EH (cell line): Measurements from ENCODE around the gene SIPA1L2.

Source experiments
- DNase-seq: peaks from one replicate; pipeline ENCODE4 v3.0.0-alpha.2; 2015; ENCODE audit warnings: low read depth

SIPA1L2 gene, protein sequence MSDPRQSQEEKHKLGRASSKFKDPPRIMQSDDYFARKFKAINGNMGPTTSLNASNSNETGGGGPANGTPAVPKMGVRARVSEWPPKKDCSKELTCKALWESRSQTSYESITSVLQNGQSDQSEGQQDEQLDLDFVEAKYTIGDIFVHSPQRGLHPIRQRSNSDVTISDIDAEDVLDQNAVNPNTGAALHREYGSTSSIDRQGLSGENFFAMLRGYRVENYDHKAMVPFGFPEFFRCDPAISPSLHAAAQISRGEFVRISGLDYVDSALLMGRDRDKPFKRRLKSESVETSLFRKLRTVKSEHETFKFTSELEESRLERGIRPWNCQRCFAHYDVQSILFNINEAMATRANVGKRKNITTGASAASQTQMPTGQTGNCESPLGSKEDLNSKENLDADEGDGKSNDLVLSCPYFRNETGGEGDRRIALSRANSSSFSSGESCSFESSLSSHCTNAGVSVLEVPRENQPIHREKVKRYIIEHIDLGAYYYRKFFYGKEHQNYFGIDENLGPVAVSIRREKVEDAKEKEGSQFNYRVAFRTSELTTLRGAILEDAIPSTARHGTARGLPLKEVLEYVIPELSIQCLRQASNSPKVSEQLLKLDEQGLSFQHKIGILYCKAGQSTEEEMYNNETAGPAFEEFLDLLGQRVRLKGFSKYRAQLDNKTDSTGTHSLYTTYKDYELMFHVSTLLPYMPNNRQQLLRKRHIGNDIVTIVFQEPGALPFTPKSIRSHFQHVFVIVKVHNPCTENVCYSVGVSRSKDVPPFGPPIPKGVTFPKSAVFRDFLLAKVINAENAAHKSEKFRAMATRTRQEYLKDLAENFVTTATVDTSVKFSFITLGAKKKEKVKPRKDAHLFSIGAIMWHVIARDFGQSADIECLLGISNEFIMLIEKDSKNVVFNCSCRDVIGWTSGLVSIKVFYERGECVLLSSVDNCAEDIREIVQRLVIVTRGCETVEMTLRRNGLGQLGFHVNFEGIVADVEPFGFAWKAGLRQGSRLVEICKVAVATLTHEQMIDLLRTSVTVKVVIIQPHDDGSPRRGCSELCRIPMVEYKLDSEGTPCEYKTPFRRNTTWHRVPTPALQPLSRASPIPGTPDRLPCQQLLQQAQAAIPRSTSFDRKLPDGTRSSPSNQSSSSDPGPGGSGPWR (N-terminal part only)

GRCh38 chr1:232630047-232630893 is at the start of gene SIPA1L2:
TSS of gene SIPA1L2 (minus strand) at chr1:232630133. CDS start at chr1:232515339, 114,794 bp downstream.
- peak; percentile 87 for DNase-seq

DNA sequence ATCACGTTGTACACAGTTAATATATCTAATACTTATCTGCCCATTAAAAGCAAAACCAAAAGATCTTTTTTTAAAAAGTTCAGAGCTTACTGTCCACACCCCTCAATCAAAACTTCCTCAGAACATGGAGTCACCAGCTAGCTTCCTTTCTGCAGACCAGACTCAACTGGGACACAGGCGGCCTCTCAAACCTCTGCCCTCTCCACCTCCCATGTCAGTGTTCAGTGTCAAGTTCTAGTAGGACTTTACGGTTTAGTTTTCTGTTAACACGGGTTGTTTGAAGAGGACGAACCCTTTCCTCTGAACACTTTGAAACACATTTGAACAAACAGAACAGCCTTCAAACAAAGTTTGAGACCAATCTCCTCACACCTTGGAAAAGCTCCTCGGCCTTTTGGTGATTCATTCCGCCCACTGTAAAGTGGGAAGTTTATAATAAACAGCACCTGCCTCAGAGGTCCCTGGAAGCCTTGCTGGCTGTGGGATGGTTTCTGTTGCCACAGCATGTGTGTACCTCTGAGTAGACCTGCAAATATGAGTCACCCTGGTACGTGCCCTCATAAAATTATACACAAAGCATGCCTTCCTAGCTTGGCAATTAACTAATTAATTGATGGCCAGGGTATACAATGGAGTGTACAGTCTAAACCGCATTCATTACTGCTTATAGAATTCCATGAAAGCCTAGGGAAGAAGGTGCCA is 48.4 kb upstream of the SIPA1L2 start:
- no peak for DNase-seq

DNA sequence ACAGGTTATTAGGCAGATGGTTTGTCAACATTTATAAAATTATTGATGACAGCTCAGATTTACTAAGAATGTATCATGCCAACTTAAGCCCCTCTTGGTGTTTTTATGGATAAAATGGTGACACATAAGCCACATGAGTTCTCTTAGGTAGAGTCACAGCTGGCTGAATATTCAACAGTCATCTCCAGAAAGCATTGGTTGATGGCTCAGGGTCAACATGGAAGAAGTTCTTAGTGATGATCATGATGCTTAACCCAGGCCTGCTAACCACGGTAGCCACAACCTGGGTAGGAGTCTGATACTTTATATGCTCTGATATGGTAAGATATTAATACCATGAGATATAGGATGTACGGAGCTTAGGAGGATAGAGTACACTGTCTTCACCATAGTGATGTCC is 46.4 kb upstream of the SIPA1L2 start:
- no peak for DNase-seq

DNA sequence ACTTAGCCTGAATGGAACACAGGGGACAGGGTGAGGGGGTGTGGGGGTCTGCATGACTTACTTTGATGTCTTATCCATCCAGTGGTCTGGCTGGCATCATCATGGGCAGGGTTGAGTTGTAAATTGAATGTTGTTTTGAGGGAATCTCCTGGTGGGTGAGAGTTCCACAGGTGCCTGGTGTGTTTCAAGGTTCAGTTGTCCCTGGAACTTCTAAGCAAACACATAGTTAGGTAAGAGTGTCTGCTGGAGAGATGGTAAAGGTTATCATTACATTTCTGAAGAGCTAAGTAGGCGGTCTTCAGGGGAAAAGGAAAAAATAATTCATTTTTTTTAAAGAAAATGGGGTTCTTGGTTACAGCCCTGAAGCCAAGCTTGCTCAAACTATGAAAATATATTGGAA is 46.0 kb upstream of the SIPA1L2 start:
- DNase-seq = no peak

GRCh38 chr1:232675260-232675659 is 45.3 kb upstream of the SIPA1L2 start:
- no peak for DNase-seq

DNA sequence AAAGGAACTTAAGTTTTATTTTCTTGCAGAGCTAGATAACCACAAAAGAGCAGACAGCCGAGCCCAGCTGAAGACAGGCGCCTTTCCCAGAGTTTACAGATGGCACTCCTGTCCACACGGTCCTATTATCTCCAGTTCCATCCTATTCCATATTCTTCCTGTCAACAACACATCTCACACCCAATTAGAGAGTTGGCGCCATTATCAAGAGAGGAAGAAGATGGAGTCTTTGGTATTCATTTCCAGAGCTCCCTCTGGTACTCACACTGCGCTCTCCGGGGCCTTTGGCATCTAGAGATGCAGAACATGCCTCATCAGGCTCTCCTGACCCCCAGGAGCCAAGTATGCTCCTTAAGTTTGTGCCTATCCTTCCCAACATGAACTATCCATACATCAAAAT is 43.3 kb upstream of the SIPA1L2 start:
- no peak for DNase-seq

GRCh38 chr1:232669981-232670747 is 40.2 kb upstream of the SIPA1L2 start:
- DNase-seq = peak; percentile 3

- no peak for DNase-seq
Measured at GRCh38 chr1:232667778-232668165, 37.8 kb upstream of the SIPA1L2 start.

DNA sequence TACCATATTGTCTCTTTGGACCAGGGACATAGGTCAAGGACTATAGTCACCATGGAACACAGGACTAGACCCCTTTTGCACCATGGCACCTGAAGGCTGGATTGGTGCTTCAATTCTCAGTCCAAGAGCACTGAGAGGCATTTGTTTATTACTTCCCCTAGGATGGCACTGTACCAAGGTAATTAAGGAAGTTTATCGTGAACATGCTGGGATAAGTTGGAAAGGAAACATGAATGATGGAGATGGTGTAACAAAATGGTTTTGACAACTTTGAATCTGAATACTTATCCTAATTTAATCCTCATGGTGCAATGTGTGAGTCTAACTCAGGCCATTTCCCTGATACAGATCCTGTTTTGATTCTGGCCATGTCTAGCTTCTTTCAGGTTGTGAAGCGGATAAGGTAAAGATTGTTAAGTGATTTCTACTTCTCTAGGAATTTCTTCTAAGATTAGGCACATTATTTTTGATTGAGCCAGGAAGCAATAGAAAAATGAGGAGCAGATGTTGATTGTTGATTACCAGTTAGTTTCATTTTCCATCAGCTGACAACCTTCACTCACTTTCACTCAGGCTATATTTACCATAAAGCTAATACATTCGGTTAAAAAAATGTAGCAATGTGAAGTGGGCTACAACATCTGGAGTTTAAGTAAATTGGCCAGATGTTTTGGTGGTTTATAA is 37.3 kb upstream of the SIPA1L2 start:
- no peak for DNase-seq

DNA sequence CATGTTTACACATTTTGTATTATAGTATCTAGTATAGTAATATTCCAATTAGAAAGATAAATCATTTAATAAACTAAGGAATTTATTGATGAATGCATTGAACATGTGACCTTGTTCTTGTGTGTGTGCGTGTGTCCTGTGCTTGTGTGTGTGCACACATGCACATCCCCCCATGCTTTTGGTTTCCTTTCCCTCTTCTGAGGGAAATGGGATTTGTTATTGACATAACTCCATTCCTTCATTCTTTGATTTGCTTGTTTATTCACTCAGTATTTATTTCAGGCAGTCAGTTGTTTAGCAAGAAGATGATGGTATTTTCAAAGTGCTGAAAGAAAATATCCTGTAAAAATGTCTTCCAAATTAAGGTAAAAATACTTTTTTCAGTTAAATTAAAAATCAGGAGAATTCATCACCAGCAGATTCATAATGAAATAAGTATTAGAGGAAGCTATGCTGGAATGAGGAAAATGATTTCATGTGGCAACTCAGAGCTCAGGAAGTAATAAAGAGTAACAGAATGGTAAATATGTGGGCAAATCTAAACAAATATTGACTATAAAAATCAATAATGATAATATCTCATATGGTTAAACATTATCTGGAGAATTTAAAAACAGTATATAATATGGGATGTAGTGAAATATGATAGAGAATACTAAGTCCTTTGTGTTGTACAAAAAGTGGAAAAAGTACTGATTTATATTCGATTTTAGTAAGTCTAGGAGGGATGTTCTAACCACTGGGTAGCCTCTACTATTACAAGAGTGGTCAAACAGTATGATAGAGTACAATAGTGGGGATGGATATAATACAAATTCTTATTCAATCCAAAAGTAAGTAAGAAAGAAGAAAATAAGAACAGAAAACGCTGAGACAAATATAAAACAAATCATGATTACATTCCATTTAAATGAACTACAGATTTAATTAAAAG is 35.2 kb upstream of the SIPA1L2 start:
- DNase-seq = no peak

GRCh38 chr1:232662910-232663309 is 33.0 kb upstream of the SIPA1L2 start:
- DNase-seq = no peak

DNA sequence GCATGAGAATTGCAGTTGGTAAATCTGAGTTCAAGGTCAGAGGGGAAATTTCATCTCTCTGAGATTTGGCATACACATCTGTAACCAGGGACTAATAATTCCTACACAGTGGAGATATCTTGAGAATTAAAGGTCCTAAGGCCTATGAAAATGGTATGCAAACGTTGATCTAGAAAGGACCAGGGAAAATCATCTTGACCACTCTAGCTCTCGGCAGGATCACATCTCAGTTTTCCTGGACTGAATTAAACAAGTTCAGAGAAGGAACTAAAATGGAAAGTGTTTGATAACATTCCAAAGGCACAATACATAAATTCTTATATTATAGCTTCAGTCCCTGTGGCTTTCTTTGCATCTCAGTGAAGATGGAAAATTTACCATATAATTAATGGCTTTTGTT is 28.5 kb upstream of the SIPA1L2 start:
- no peak for DNase-seq

DNA sequence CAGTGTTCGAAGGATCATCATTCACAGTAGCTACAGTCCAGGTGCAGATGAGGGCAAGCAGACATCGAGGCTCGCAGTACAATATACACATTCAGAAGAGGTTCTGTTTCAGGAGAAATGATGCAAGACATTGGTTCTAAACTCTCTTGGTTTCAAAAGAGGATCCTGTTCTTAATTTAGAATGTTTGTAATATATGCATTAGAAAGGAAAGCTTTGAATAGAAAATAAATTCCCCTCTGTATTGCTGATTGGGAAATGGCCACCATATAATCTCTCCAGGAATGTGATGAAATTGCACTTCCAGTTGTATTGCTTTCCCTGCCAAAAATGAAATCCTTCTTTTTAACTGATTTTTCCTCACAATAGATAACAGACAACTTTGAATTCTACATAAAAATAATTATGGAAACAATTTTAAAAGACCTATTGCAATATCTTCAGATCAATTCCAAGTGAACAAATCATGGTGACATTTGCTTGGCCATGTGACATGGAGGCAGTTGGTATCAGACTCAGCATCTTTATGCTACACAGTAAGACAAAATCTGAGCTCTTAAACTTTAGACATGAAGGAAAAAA is 27.6 kb upstream of the SIPA1L2 start:
- no peak for DNase-seq

GRCh38 chr1:232655746-232656085 is 25.8 kb upstream of the SIPA1L2 start:
- no peak for DNase-seq

GRCh38 chr1:232655028-232655745 is 25.3 kb upstream of the SIPA1L2 start:
- no peak for DNase-seq

- DNase-seq = no peak
Measured at GRCh38 chr1:232653789-232654188, 23.9 kb upstream of the SIPA1L2 start.

GRCh38 chr1:232650845-232651244 is 20.9 kb upstream of the SIPA1L2 start:
- no peak for DNase-seq

- DNase-seq = no peak
Measured at GRCh38 chr1:232650418-232650817, 20.5 kb upstream of the SIPA1L2 start.
